IPS-11a (cell line): ENCODE data around the gene KRTAP5-4.
"Not testable (repeated sequence)": the region's sequence is repeated elsewhere in the genome, so short reads cannot be mapped to it uniquely, and the experiment has no call there.

Experiments
- H3K4me3 ChIP-seq: one replicate; pipeline ENCODE4 v1.5.1; 2013; ENCODE audit warnings: low read depth, low read length, control low read depth

Gene KRTAP5-4

DNA sequence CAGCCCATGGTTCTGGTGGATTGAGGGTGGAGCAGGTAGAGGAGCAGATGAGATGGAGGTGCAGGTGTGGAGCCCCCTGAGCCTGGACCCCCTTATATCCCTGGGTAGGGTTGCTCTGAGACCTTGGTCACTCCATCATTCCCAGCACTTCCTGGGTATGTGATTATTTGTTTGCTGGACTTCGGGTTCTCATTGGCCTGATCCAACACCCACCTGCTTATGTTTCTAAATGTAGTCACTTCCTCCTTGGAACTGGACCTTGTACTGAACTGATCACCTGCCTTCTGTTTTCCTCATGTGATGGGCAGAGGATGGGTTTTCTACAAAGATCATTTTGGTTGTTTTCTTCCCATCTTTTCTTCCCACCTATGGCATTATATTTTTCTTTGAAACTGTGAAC lies at the start of gene KRTAP5-4:
Gene KRTAP5-4 (minus strand): TSS at position 53 of the 400 bp plus-strand sequence. CDS start 45 bp downstream, at position 8.
- H3K4me3 ChIP-seq, result no peak within 1 kb of the TSS

- H3K4me3 ChIP-seq, result no peak overlapping the region
These were observed 49.7 kb upstream of the KRTAP5-4 start for GRCh38 chr11:1671658-1672057.

DNA sequence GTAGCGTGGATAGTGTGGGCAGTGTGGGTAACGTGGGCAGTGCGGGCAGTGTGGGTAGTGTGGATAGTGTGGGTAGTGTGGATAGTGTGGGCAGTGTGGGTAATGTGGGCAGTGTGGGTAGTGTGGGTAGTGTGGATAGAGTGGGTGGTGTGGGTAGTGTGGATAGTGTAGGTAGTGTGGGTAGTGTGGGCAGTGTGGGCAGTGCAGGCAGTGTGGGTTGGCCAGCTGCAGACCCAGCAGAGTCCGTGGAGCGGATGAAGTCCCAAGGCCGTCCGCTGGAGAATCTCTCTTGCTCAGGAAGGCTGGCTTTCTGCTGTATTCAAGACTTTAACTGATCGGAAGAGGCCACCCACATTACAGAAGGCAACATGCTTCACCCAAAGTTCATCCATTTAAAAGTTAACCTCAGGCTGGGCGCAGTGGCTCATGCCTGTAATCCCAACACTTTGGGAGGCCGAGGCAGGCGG lies 49.0 kb upstream of the KRTAP5-4 start:
- H3K4me3 ChIP-seq, result no peak overlapping the region

- H3K4me3 ChIP-seq, result not testable (repeated sequence)
These were observed 48.5 kb upstream of the KRTAP5-4 start for GRCh38 chr11:1670457-1670856.

GRCh38 chr11:1669546-1670218 lies 47.7 kb upstream of the KRTAP5-4 start:
- no peak overlapping the region for H3K4me3 ChIP-seq

GRCh38 chr11:1668911-1669473 lies 47.1 kb upstream of the KRTAP5-4 start:
- no peak overlapping the region for H3K4me3 ChIP-seq

DNA sequence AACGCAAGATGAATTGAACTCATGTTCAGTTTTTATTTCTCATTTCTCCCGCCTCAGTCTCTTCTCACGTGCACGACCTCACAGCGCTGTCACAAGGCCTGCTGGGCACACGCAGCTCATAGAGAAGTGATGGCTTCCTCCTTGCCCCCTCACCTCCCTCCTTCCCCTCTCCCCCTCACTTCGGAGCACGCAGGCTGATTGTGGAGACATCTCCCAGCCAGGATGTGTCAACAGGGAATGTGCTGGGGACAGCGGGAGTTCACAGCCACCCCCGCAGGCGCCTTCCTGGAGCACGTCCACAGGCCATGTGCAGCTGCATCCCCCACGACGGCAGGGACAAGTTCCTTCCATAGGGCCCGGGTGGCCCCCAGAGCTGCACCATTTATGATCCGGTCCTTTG lies 46.0 kb upstream of the KRTAP5-4 start:
- no peak overlapping the region for H3K4me3 ChIP-seq

DNA sequence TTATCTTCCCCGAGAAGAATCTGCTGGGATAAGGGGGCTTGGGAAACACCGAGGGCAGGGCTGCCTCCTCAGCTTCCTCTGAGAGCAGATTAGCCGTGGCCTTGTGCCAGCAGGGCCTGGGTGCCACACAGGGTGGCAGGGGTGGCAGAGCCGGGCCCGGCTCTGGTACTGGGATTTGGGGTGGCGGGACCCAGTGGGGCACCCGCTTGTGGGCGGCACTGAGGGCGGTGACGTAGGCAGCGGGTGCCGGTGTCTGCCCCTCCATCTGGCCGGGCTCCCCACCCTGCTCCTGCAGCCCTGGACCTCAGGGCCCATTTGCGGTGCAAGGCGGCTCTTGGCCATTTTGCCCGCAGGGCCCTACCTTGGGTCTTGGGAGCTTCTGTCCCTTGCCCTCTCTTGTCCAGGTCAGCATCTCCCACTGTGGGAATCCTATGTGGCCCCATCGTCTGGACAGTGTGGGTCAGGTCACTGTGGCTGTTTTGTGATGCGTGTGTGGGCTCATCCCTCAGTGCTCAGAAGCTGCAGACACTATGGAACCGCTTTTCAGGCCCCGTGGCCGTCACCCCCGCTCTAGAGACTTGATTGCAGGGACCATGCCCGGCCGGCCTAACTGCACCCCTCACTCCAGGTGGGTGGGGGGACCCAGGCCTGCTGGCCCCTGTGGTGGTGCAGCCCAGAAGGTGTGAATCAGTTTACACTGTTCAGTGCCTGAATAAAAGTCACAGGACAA lies 45.3 kb upstream of the KRTAP5-4 start:
- H3K4me3 ChIP-seq, result no peak overlapping the region

DNA sequence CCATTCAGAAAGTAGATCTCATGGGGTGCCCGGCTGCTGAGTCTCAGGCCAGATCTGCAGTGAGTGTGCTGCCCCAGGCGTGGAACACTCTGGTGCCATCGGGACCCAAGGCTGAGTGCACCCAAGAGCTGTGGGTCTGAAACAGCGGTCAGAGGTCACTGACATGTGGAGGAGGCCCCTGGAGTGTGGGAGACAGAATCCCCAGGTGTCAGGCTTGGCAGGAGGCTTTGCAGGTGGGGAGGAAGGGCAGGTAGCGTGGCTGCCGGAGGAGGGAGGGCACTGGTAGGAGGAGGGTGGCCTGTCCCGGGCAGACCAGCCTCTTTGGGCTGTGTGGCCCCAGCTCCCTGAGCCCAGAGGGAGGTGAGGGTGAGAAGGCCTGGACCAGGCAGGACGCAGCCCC lies 43.4 kb upstream of the KRTAP5-4 start:
- H3K4me3 ChIP-seq, result no peak overlapping the region

DNA sequence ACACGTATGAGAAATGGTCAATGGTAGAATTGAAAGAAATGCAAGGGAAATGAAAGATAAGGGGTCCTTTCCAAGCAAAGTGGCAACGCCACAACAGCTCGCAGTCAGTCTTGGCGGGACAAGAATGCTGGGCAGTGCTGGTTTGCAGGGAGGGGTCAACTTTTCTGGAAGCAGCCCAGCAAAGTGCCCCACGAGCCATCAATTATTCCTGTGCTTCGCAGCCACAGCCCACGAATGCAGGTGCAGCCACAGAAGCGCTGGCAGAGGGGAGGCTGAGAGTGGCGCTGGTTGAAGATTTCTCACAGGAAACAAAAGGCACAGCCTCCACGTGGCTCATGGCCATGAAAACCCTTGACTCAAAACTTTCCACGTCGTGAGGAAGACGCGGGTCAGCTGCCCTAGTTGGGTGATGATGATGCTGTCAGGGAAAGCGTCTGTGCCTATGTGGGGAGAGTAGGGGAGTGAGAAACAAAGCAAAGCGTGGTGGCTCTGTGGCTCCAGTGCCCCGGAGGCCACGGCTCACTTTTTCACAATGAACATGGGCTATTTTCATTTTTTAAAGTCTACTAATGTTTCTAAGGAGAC lies 40.9 kb upstream of the KRTAP5-4 start:
- H3K4me3 ChIP-seq, result not testable (repeated sequence)

DNA sequence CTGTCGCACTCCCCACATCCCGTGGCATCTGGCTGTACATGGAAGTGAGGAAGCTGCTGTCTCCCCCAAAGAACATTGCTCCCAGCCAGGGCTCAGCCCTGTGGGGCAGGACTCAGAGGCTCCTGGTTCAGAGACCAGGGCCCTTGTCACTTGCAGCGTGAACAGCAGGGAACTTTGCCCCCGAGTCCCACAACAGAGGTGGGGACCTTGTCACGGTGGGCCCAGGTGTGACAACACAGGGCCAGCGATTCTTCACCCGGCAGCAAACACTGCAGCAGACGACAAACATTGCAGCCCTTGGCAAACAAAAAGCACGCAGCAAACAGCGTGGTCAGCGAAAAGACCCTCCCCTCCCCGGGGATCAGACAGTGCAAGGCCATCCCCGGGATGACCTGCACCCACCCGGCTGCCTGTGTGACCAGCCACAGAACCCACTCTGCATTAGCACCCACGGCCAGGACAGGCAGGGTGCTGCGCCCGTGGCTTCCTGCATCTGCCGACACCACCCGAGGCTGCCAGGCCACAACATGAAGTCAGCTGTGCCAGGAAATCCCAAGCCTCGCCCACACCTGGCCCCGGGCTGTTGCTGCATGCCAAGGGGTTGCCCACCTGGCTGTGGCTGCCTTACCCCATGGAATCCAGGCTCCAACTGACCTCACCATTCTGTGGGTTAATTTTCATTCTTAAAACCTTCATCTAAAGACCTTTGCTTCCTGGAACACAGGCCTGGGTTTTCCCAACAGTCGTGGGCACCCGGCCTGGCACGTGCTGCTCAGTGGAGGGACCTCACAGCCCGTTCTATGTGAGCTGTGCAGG lies 39.7 kb upstream of the KRTAP5-4 start:
- not testable (repeated sequence) for H3K4me3 ChIP-seq

DNA sequence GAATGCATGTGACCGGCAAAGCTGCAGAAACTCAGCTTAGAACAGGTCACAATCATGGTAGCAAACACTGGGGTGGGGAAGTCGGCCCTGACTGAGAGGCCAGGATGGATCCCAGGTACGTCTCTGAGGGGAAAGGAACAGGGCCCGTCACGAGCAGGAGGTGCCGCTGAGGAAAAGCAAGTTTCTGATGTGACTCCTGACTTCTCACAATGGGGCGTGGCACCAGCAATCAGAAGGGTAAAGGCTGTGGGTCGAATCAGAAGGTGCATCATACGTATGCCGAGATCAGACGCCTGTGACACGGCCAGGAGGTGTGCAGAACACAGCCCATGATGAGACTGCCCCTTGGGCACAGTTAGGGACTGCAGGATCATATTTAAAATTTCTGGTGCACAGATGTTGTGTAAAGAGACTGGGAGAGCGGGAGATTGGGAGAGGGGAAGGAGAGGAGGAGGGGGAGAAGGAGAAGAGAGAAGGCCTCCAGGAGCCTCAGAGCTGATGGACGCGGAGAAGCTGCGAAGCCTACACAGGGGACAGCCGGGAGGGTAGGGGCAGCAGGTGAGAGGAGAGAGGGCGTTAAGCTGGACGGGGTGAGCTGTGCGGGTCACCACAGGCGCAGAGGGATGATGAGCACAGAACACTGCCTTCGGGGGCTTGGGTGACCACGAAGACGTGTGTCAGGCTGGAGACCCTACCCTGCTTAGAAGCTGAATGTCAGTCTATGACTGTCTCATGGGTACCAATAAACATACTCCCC lies 38.4 kb upstream of the KRTAP5-4 start:
- H3K4me3 ChIP-seq, result no peak overlapping the region

DNA sequence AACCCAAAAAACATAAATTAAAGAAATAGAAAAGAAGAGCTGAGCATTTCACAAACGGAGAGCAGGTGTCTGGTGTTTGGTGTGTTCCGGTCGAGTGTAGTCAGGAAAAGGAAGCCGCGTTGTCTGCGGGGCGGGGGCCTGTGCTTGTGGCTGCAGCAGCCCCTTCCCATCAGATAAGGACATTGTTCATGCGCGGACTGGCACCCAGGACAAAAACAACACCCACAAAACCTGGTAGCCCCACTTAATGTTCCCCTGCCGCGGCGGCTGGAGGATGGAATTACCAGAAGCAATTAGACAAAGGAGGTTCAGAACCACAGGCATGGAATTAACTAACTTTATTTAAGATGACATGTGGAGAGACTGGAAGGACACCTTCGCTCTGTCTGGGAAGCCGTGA lies 37.6 kb upstream of the KRTAP5-4 start:
- no peak overlapping the region for H3K4me3 ChIP-seq

- no peak overlapping the region for H3K4me3 ChIP-seq
These were observed 34.7 kb upstream of the KRTAP5-4 start for GRCh38 chr11:1656670-1657069.

- H3K4me3 ChIP-seq, result no peak overlapping the region
These were observed 34.1 kb upstream of the KRTAP5-4 start for GRCh38 chr11:1656061-1656441.

GRCh38 chr11:1655168-1656060 lies 33.5 kb upstream of the KRTAP5-4 start:
- H3K4me3 ChIP-seq, result no peak overlapping the region

- H3K4me3 ChIP-seq, result no peak overlapping the region
These were observed 32.6 kb upstream of the KRTAP5-4 start for GRCh38 chr11:1654388-1655167.
